Measurements from ENCODE around the gene MYO1D. TPM values are rescaled to one million over a fixed set of nuclear protein-coding genes. Genes with fewer than 3 reads are reported as not detected.

MYO1D gene
- total RNA-seq, 4 donors from 2014 or later: 60.4 to 89.0 (median 82.5) TPM

- WGBS, 2 donors: 65 to 86% methylated on average over 3 of the region's 3 CpGs
- H3K4me3 ChIP-seq (ENCODE audit: low read depth, poor library complexity, severe bottlenecking): no peak overlapping the region
- no peak for DNase-seq (ENCODE audit: low spot score in 2 of 2)
- intact Hi-C loops (cut with DNase I; ENCODE audit: low total_unique reads): no loop called here
- TF ChIP-seq POLR2A (IDR thresholded peaks at IDR 0.05) (no peak), CTCF (IDR thresholded peaks at IDR 0.05) (no peak)
These were observed 203.0 kb downstream of the MYO1D start for GRCh38 chr17:32673964-32674363.

GRCh38 chr17:32672711-32673110 lies 204.2 kb downstream of the MYO1D start:
- no peak overlapping the region for H3K4me3 ChIP-seq (ENCODE audit: low read depth, poor library complexity, severe bottlenecking)
- DNase-seq (ENCODE audit: low spot score in 2 of 2): no peak
- TF ChIP-seq CTCF (IDR thresholded peaks at IDR 0.05) (no peak), POLR2A (IDR thresholded peaks at IDR 0.05) (no peak)
- intact Hi-C loops (cut with DNase I; ENCODE audit: low total_unique reads): no loop called here
- 52 to 66% methylated on average over 1 of the region's 1 CpG for WGBS, 2 donors

GRCh38 chr17:32671896-32672295 lies 205.0 kb downstream of the MYO1D start:
- 59 to 62% methylated on average over 1 of the region's 1 CpG for WGBS, 2 donors
- H3K4me3 ChIP-seq (ENCODE audit: low read depth, poor library complexity, severe bottlenecking): no peak overlapping the region
- intact Hi-C loops (cut with DNase I; ENCODE audit: low total_unique reads): no loop called here
- no peak for TF ChIP-seq POLR2A (IDR thresholded peaks at IDR 0.05)
- TF ChIP-seq CTCF (IDR thresholded peaks at IDR 0.05): no peak
- DNase-seq (ENCODE audit: low spot score in 2 of 2): peak; percentile 59 to 92

- no peak overlapping the region for H3K4me3 ChIP-seq (ENCODE audit: low read depth, poor library complexity, severe bottlenecking)
- intact Hi-C loops (cut with DNase I; ENCODE audit: low total_unique reads): no loop called here
- no peak for DNase-seq (ENCODE audit: low spot score in 2 of 2)
- 84 to 86% methylated on average over 9 of the region's 9 CpGs for WGBS, 2 donors
- TF ChIP-seq POLR2A (IDR thresholded peaks at IDR 0.05) (no peak), CTCF (IDR thresholded peaks at IDR 0.05) (no peak)
These were observed 211.9 kb downstream of the MYO1D start for GRCh38 chr17:32664936-32665583.

- TF ChIP-seq POLR2A (IDR thresholded peaks at IDR 0.05): no peak
- 79 to 87% methylated on average over 5 of the region's 5 CpGs for WGBS, 2 donors
- intact Hi-C loops (cut with DNase I; ENCODE audit: low total_unique reads): no loop called here
- no peak overlapping the region for H3K4me3 ChIP-seq (ENCODE audit: low read depth, poor library complexity, severe bottlenecking)
- no peak for DNase-seq (ENCODE audit: low spot score in 2 of 2)
These were observed 216.4 kb downstream of the MYO1D start for GRCh38 chr17:32660496-32660985.

- 26 to 29% methylated on average over 5 of the region's 5 CpGs for WGBS, 2 donors
- peak in 1 of 3 donors; percentile 58 for TF ChIP-seq CTCF (IDR thresholded peaks at IDR 0.05)
- no peak for TF ChIP-seq POLR2A (IDR thresholded peaks at IDR 0.05)
- intact Hi-C loops (cut with DNase I; ENCODE audit: low total_unique reads): no loop called here
- no peak overlapping the region for H3K4me3 ChIP-seq (ENCODE audit: low read depth, poor library complexity, severe bottlenecking)
- peak; percentile 65 to 93 for DNase-seq (ENCODE audit: low spot score in 2 of 2)
These were observed 217.5 kb downstream of the MYO1D start for GRCh38 chr17:32659419-32659842.
